ENCODE data around the gene TMCO4. TPM values are rescaled to one million over a fixed set of nuclear protein-coding genes. Genes with fewer than 3 reads are reported as not detected.
A peak's percentile ranks its signal among the peaks of the same experiment; 100 is the strongest.

Gene TMCO4
- total RNA-seq, 1 experiment from 2014 or later = 15.1 TPM

DNA sequence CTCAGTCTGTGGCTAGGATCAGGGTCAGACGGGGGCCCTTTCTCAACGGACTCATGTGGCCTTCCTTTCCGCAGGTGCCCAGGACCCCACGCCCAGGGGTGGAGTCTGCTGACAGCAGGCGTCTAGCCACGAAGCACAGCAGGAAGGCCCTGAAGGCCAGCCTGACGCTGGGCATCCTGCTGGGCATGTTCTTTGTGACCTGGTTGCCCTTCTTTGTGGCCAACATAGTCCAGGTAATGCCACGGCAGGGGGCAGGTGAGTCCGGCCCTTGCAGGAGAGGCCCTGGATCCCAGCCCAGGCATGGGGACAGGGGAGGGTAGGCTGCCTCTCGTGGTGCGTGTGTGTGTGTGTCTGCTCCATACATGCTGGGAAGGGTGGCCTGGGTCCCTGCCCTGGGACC, 121.2 kb downstream of the TMCO4 start:
- CTCF ChIA-PET = no interaction called here
- H3K27me3 Mint-ChIP-seq (ENCODE audit: insufficient read depth, unreplicated experiment) = no peaks in the 10 kb centered on the region
- no peak overlapping the region for H3K4me3 ChIP-seq (ENCODE audit: low read depth, low read length)
- no peak overlapping the region for H3K27ac Mint-ChIP-seq (ENCODE audit: unreplicated experiment)
- no peaks in the 10 kb centered on the region for H3K27me3 ChIP-seq (replicated peaks; ENCODE audit: control insufficient read depth, insufficient read depth, low read length)
- BruUV-seq (replicated peaks) = no TSS peak
- POLR2A ChIA-PET = no interaction called here
- H3K4me1 Mint-ChIP-seq (ENCODE audit: low read depth, unreplicated experiment) = no peaks in the 10 kb centered on the region
- intact Hi-C loops (cut with micrococcal nuclease; ENCODE audit: unreplicated experiment) = no loop called here
- TF ChIP-seq, protein P1, sequence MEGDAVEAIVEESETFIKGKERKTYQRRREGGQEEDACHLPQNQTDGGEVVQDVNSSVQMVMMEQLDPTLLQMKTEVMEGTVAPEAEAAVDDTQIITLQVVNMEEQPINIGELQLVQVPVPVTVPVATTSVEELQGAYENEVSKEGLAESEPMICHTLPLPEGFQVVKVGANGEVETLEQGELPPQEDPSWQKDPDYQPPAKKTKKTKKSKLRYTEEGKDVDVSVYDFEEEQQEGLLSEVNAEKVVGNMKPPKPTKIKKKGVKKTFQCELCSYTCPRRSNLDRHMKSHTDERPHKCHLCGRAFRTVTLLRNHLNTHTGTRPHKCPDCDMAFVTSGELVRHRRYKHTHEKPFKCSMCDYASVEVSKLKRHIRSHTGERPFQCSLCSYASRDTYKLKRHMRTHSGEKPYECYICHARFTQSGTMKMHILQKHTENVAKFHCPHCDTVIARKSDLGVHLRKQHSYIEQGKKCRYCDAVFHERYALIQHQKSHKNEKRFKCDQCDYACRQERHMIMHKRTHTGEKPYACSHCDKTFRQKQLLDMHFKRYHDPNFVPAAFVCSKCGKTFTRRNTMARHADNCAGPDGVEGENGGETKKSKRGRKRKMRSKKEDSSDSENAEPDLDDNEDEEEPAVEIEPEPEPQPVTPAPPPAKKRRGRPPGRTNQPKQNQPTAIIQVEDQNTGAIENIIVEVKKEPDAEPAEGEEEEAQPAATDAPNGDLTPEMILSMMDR (IDR thresholded peaks at IDR 0.05; ENCODE audit: insufficient read depth in 1 of 2, low read depth in 1 of 2, low read length in 1 of 2, severe bottlenecking in 1 of 2, unreplicated experiment in 1 of 2) = no peak
- H3K36me3 ChIP-seq (ENCODE audit: control insufficient read depth, insufficient read depth, low read length) = no peaks in the 10 kb centered on the region
- no peaks in the 10 kb centered on the region for H3K36me3 Mint-ChIP-seq (ENCODE audit: insufficient read depth, unreplicated experiment)
- H3K9me3 ChIP-seq = no peaks in the 10 kb centered on the region
- H3K4me3 Mint-ChIP-seq (ENCODE audit: unreplicated experiment) = no peak overlapping the region
- H3K4me1 ChIP-seq = no peaks in the 10 kb centered on the region
- no peaks in the 10 kb centered on the region for H3K9me3 Mint-ChIP-seq (ENCODE audit: unreplicated experiment)
- DNase-seq = no peak

DNA sequence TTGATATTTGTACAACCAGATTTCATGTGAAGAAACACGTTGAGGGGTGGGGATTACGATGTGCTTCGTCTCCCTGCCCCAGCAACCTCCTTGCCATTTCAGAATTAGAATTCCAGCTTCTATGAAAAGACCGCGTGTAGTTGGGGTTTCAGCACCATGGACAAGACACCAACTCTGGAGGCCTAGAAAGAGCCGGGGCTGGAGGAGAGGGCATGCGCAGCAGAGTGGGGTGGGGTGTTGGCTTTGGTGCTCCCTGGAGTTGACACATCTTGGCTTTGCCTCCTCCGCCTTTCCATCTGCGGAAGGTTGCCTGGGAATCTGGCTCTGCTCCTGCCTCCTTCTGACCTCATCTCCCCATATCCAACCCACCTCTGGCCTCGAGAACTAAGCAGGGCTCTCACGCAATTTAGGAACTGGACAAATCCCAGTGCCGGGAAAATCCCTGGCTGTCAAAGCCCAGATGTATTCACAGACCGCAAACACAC, 123.2 kb downstream of the TMCO4 start:
- no peaks in the 10 kb centered on the region for H3K36me3 ChIP-seq (ENCODE audit: control insufficient read depth, insufficient read depth, low read length)
- H3K27me3 Mint-ChIP-seq (ENCODE audit: insufficient read depth, unreplicated experiment) = no peaks in the 10 kb centered on the region
- no TSS peak for BruUV-seq (replicated peaks)
- H3K27ac Mint-ChIP-seq (ENCODE audit: unreplicated experiment) = no peak overlapping the region
- H3K9me3 ChIP-seq = no peaks in the 10 kb centered on the region
- intact Hi-C loops (cut with micrococcal nuclease; ENCODE audit: unreplicated experiment) = no loop called here
- POLR2A ChIA-PET = no interaction called here
- no peaks in the 10 kb centered on the region for H3K9me3 Mint-ChIP-seq (ENCODE audit: unreplicated experiment)
- no peak overlapping the region for H3K4me3 Mint-ChIP-seq (ENCODE audit: unreplicated experiment)
- peak; percentile 47 to 58 for DNase-seq
- CTCF ChIA-PET = no interaction called here
- no peaks in the 10 kb centered on the region for H3K36me3 Mint-ChIP-seq (ENCODE audit: insufficient read depth, unreplicated experiment)
- no peaks in the 10 kb centered on the region for H3K27me3 ChIP-seq (replicated peaks; ENCODE audit: control insufficient read depth, insufficient read depth, low read length)
- H3K4me1 Mint-ChIP-seq (ENCODE audit: low read depth, unreplicated experiment) = no peaks in the 10 kb centered on the region
- TF ChIP-seq, protein P1 (IDR thresholded peaks at IDR 0.05; ENCODE audit: insufficient read depth in 1 of 2, low read depth in 1 of 2, low read length in 1 of 2, severe bottlenecking in 1 of 2, unreplicated experiment in 1 of 2) = no peak
- H3K4me1 ChIP-seq = no peaks in the 10 kb centered on the region
- H3K4me3 ChIP-seq (ENCODE audit: low read depth, low read length) = no peak overlapping the region

DNA sequence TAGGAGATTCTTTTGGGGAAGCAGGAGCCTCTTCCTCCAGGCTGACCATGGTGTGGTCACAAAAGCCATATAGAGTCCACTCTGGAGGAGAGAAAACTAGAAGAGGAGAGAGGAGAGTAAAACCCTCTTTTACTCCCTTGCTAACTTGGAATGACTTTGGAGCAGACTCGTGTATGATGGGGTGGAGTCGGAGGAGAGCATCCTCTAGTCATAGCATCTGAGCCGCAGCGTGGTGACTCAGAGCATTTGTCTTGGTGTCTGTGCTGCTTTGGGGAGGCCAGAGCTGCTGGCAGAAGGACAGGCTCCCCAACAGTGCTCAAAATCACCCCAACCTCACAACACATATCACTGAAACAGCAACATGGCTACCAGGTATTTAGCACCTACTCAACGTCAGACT, 123.9 kb downstream of the TMCO4 start:
- no peak for DNase-seq
- H3K36me3 ChIP-seq (ENCODE audit: control insufficient read depth, insufficient read depth, low read length) = no peaks in the 10 kb centered on the region
- H3K27me3 ChIP-seq (replicated peaks; ENCODE audit: control insufficient read depth, insufficient read depth, low read length) = no peaks in the 10 kb centered on the region
- H3K36me3 Mint-ChIP-seq (ENCODE audit: insufficient read depth, unreplicated experiment) = no peaks in the 10 kb centered on the region
- no peak overlapping the region for H3K4me3 Mint-ChIP-seq (ENCODE audit: unreplicated experiment)
- intact Hi-C loops (cut with micrococcal nuclease; ENCODE audit: unreplicated experiment) = no loop called here
- no peaks in the 10 kb centered on the region for H3K9me3 ChIP-seq
- no TSS peak for BruUV-seq (replicated peaks)
- no peak overlapping the region for H3K27ac Mint-ChIP-seq (ENCODE audit: unreplicated experiment)
- ChIA-PET POLR2A (no interaction called here), CTCF (no interaction called here)
- H3K4me1 ChIP-seq = no peaks in the 10 kb centered on the region
- H3K4me1 Mint-ChIP-seq (ENCODE audit: low read depth, unreplicated experiment) = no peaks in the 10 kb centered on the region
- H3K9me3 Mint-ChIP-seq (ENCODE audit: unreplicated experiment) = no peaks in the 10 kb centered on the region
- TF ChIP-seq, protein P1 (IDR thresholded peaks at IDR 0.05; ENCODE audit: insufficient read depth in 1 of 2, low read depth in 1 of 2, low read length in 1 of 2, severe bottlenecking in 1 of 2, unreplicated experiment in 1 of 2) = no peak
- no peak overlapping the region for H3K4me3 ChIP-seq (ENCODE audit: low read depth, low read length)
- H3K27me3 Mint-ChIP-seq (ENCODE audit: insufficient read depth, unreplicated experiment) = no peaks in the 10 kb centered on the region
